ENCODE measurements around the gene ENPP6. TPM values are rescaled to one million over a fixed set of nuclear protein-coding genes. Genes with fewer than 3 reads are reported as not detected.

Gene ENPP6
- total RNA-seq, 3 donors from 2014 or later (not counting 1 experiment from before 2014, with no cell fraction given), result 0.23 TPM; not detected in 2

DNA sequence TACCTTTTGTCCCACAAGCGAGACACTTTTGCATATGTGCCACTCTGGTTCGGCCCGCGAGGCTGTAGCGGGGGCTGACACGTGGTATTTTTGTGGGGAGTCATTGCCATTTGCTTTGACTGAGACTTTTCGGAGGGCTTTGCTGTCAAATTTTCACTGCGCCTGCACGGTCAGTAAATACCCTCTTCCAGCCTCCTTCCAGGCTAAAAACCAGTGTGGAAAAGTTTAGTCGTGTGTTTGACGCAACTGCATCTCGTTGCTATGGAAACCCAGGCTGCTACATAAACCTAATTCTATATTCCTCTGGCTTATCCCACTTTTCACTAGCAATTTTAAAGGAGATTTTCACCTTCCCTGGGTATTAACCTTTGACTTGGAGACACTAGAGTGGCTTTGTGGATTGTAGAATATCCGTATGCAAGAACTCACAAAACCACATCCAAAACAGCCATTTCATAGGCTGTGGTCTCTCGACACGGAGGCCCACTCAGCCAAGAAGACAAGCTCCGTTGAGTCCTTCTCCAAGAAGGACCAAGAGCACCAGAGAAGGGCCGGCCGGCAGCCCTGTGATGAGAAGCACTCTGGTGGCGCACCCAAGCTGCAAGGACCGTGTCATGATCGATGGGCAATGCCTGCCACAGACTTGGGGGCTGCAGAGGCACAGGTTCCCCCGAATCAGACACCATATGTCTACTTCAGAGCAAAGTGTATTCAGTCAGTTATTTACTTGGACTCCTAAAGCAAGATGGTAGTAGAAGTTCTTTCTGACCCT is 38.4 kb upstream of the ENPP6 start:
- H3K9me3 ChIP-seq (ENCODE audit: control insufficient read depth, insufficient read depth, low read length), result no peaks in the 10 kb centered on the region
- Mint-ChIP-seq H3K4me3 (no peak overlapping the region), H3K27ac (no peak overlapping the region), H3K4me1 (peaks cover 0 to 3% of the 10 kb centered on the region in 2 donors), H3K36me3 (no peaks in the 10 kb centered on the region), H3K27me3 (ENCODE audit: low read depth in 2 of 2) (peaks cover 2% of the 10 kb centered on the region in 2 donors), H3K9me3 (no peaks in the 10 kb centered on the region)
- 86% methylated on average over 22 of the region's 22 CpGs for WGBS (ENCODE audit: insufficient coverage)
- intact Hi-C loops (cut with micrococcal nuclease), result no loop called here
- DNase-seq, result no peak
- H3K4me3 ChIP-seq (ENCODE audit: low read length), result no peak overlapping the region
- no peak for ATAC-seq
- no peaks in the 10 kb centered on the region for H3K4me1 ChIP-seq (ENCODE audit: control insufficient read depth, insufficient read depth, low read length)
- TF ChIP-seq, protein P1, sequence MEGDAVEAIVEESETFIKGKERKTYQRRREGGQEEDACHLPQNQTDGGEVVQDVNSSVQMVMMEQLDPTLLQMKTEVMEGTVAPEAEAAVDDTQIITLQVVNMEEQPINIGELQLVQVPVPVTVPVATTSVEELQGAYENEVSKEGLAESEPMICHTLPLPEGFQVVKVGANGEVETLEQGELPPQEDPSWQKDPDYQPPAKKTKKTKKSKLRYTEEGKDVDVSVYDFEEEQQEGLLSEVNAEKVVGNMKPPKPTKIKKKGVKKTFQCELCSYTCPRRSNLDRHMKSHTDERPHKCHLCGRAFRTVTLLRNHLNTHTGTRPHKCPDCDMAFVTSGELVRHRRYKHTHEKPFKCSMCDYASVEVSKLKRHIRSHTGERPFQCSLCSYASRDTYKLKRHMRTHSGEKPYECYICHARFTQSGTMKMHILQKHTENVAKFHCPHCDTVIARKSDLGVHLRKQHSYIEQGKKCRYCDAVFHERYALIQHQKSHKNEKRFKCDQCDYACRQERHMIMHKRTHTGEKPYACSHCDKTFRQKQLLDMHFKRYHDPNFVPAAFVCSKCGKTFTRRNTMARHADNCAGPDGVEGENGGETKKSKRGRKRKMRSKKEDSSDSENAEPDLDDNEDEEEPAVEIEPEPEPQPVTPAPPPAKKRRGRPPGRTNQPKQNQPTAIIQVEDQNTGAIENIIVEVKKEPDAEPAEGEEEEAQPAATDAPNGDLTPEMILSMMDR (IDR thresholded peaks at IDR 0.05), result no peak
- no peaks in the 10 kb centered on the region for H3K36me3 ChIP-seq (ENCODE audit: control insufficient read depth, insufficient read depth, low read length)
- H3K27ac ChIP-seq (ENCODE audit: low read length), result no peak overlapping the region
- no peaks in the 10 kb centered on the region for H3K27me3 ChIP-seq (ENCODE audit: control insufficient read depth, insufficient read depth, low read length)

GRCh38 chr4:184255361-184255760 is 37.7 kb upstream of the ENPP6 start:
- H3K36me3 ChIP-seq (ENCODE audit: control insufficient read depth, insufficient read depth, low read length), result no peaks in the 10 kb centered on the region
- intact Hi-C loops (cut with micrococcal nuclease), result no loop called here
- Mint-ChIP-seq H3K27ac (no peak overlapping the region), H3K4me1 (peaks cover 0 to 7% of the 10 kb centered on the region in 2 donors), H3K27me3 (ENCODE audit: low read depth in 2 of 2) (peaks cover 4 to 6% of the 10 kb centered on the region in 2 donors), H3K4me3 (no peak overlapping the region), H3K36me3 (no peaks in the 10 kb centered on the region), H3K9me3 (no peaks in the 10 kb centered on the region)
- no peak for ATAC-seq
- H3K9me3 ChIP-seq (ENCODE audit: control insufficient read depth, insufficient read depth, low read length), result no peaks in the 10 kb centered on the region
- no peaks in the 10 kb centered on the region for H3K4me1 ChIP-seq (ENCODE audit: control insufficient read depth, insufficient read depth, low read length)
- H3K27me3 ChIP-seq (ENCODE audit: control insufficient read depth, insufficient read depth, low read length), result no peaks in the 10 kb centered on the region
- WGBS (ENCODE audit: insufficient coverage), result 85% methylated on average over 4 of the region's 4 CpGs
- no peak overlapping the region for H3K4me3 ChIP-seq (ENCODE audit: low read length)
- DNase-seq, result no peak
- TF ChIP-seq, protein P1 (IDR thresholded peaks at IDR 0.05), result no peak
- H3K27ac ChIP-seq (ENCODE audit: low read length), result no peak overlapping the region

- TF ChIP-seq, protein P1 (IDR thresholded peaks at IDR 0.05), result no peak
- DNase-seq (no peak), ATAC-seq (no peak)
- Histone ChIP-seq H3K4me1 (ENCODE audit: control insufficient read depth, insufficient read depth, low read length) (no peaks in the 10 kb centered on the region), H3K36me3 (ENCODE audit: control insufficient read depth, insufficient read depth, low read length) (no peaks in the 10 kb centered on the region), H3K9me3 (ENCODE audit: control insufficient read depth, insufficient read depth, low read length) (no peaks in the 10 kb centered on the region), H3K27me3 (ENCODE audit: control insufficient read depth, insufficient read depth, low read length) (no peaks in the 10 kb centered on the region), H3K27ac (ENCODE audit: low read length) (no peak overlapping the region), H3K4me3 (ENCODE audit: low read length) (no peak overlapping the region)
- H3K36me3 Mint-ChIP-seq, result no peaks in the 10 kb centered on the region
- no peaks in the 10 kb centered on the region for H3K9me3 Mint-ChIP-seq
- 89% methylated on average over 24 of the region's 24 CpGs for WGBS (ENCODE audit: insufficient coverage)
- intact Hi-C loops (cut with micrococcal nuclease), result loop anchor here (5.0 kb wide), 1 partner anchor 411 kb away; no protein-coding TSS in a partner anchor
- peaks cover 0 to 7% of the 10 kb centered on the region in 2 donors for H3K4me1 Mint-ChIP-seq
- H3K27ac Mint-ChIP-seq, result no peak overlapping the region
- no peak overlapping the region for H3K4me3 Mint-ChIP-seq
- peaks cover 6 to 14% of the 10 kb centered on the region in 2 donors for H3K27me3 Mint-ChIP-seq (ENCODE audit: low read depth in 2 of 2)
These were observed 35.4 kb upstream of the ENPP6 start for GRCh38 chr4:184253072-184253420.

Measured in natural killer cell (primary cell).